PC-9 (cell line): ENCODE results near the gene MAP4K5. TPM values are rescaled to one million over a fixed set of nuclear protein-coding genes. Genes with fewer than 3 reads are reported as not detected.

Experiments
- Bru-seq: library from RNA; stranded (reverse); fragments of 400-500 nt; gene quantifications from one replicate; lab custom pipeline; 2021; lab: Mats Ljungman, UMichigan
- BruChase-seq, 2 experiments: library from RNA; stranded (reverse); fragments of 400-500 nt; gene quantifications; one replicate each; lab custom pipeline; 2021; lab: Mats Ljungman, UMichigan
- BruUV-seq: library from RNA; stranded (reverse); fragments of 400-500 nt; replicated peaks from 2 replicates; lab custom pipeline; 2021; lab: Mats Ljungman, UMichigan
- CTCF ChIA-PET: fragments of 300-600 bp; sonication (Branson Sonifier 250); formaldehyde crosslinking; loops from one replicate; lab custom pipeline; 2022; ENCODE audit warnings: antibody characterized with exemption; lab: Charles Lee
- POLR2A ChIA-PET: fragments of 300-600 bp; sonication (Branson Sonifier 250); formaldehyde crosslinking; loops from one replicate; lab custom pipeline; 2022; ENCODE audit warnings: antibody characterized with exemption; ENCODE audit not compliant: unreplicated experiment; lab: Charles Lee
- DNase-seq, 2 experiments: peaks; one replicate each; pipeline versions ENCODE4 v3.0.0 to v3.0.0-alpha.2; 2015 to 2022; ENCODE audit warnings: mixed read lengths in 1 of 2
- H2AFZ ChIP-seq: fragments of 200-600 bp; sonication (generic); 2 replicates; pipeline ENCODE4 v1.8.1; 2017; ENCODE audit warnings: antibody characterized with exemption
- H3F3A ChIP-seq: fragments of 200-600 bp; sonication (generic); 2 replicates; pipeline ENCODE4 v1.8.1; 2017; ENCODE audit warnings: antibody characterized with exemption, mild to moderate bottlenecking, low read depth; ENCODE audit not compliant: insufficient read depth
- H3K27ac ChIP-seq: fragments of 200-600 bp; sonication (generic); 2 replicates; pipeline ENCODE4 v1.6.1; 2016; ENCODE audit warnings: mixed run types
- H3K27me3 ChIP-seq: fragments of 200-600 bp; sonication (generic); 2 replicates; pipeline ENCODE4 v1.6.1; 2016; ENCODE audit warnings: low read depth, mixed run types; ENCODE audit not compliant: insufficient read depth
- H3K36me3 ChIP-seq: fragments of 200-600 bp; sonication (generic); 2 replicates; pipeline ENCODE4 v1.6.1; 2016; ENCODE audit warnings: low read depth, mixed run types
- H3K4me1 ChIP-seq: fragments of 200-600 bp; sonication (generic); replicated peaks from 2 replicates; pipeline ENCODE4 v1.6.1; 2016; ENCODE audit warnings: mixed run types; ENCODE audit not compliant: insufficient read depth
- H3K4me2 ChIP-seq: fragments of 200-600 bp; sonication (generic); 2 replicates; pipeline ENCODE4 v1.6.1; 2017; ENCODE audit warnings: mixed run types
- H3K4me3 ChIP-seq: fragments of 200-600 bp; sonication (generic); 2 replicates; pipeline ENCODE4 v1.6.1; 2016; ENCODE audit warnings: mixed run types
- H3K79me2 ChIP-seq: fragments of 200-600 bp; sonication (generic); 2 replicates; pipeline ENCODE4 v1.6.1; 2017; ENCODE audit warnings: low read depth, mixed run types
- H3K9me2 ChIP-seq: fragments of 200-600 bp; sonication (generic); 2 replicates; pipeline ENCODE4 v1.8.1; 2017; ENCODE audit warnings: mild to moderate bottlenecking; ENCODE audit not compliant: insufficient read depth
- H3K9me3 ChIP-seq: fragments of 200-600 bp; sonication (generic); 2 replicates; pipeline ENCODE4 v1.8.1; 2016; ENCODE audit warnings: low read depth; ENCODE audit not compliant: insufficient read depth
- H4K20me1 ChIP-seq: fragments of 200-600 bp; sonication (generic); 2 replicates; pipeline ENCODE4 v1.8.1; 2017; ENCODE audit not compliant: insufficient read depth
- CTCF ChIP-seq: fragments of 200-600 bp; sonication (generic); conservative IDR thresholded peaks from 2 replicates; pipeline ENCODE4 v1.6.1; 2017; ENCODE audit warnings: mixed run types, antibody characterized with exemption, mild to moderate bottlenecking, moderate library complexity
- EZH2 ChIP-seq: fragments of 200-600 bp; sonication (generic); IDR thresholded peaks from 2 replicates; pipeline ENCODE4 v1.8.0; 2017; ENCODE audit warnings: antibody characterized with exemption, low read depth
- intact Hi-C: fragments of 100-400 bp; cut with micrococcal nuclease; formaldehyde crosslinking; loops from one replicate; pipeline ENCODE4 v1.10.0; 2022; ENCODE audit not compliant: unreplicated experiment
- long read RNA-seq: library from polyadenylated mRNA; stranded (forward); transcript quantifications from one replicate; pipeline ENCODE4 v2.0.0, GENCODE V29; 2022
- total RNA-seq: library from RNA; stranded (reverse); gene quantifications from 2 replicates; pipeline ENCODE4 v1.2.3, GENCODE V29; 2021

Gene MAP4K5
- 51.8 and 66.6 TPM in 2 replicates for total RNA-seq
- percentile 91 among the genes with signal in this experiment for Bru-seq, nascent RNA
- BruChase-seq, experiment 1, labeled RNA remaining after a 2-hour chase = percentile 89 among the genes with signal in this experiment
- percentile 80 among the genes with signal in this experiment for BruChase-seq, experiment 2, labeled RNA remaining after a 6-hour chase
- long read RNA-seq, partial matches to known transcripts = 2 of 37 reads
- long read RNA-seq, other reads (novel, unspliced or antisense) = 35 of 37 reads

- peaks cover 47% of the 10 kb centered on the region for H3K4me1 ChIP-seq
- POLR2A ChIA-PET = interaction anchor here (0.7 to 0.8 kb wide), 2 partner anchors 27 to 1028 kb away, joined by 6 read pairs; partner anchors contain the start of gene ATL1
- no TSS peak for BruUV-seq
- peaks cover 45% of the 10 kb centered on the region for H3K79me2 ChIP-seq
- no peaks in the 10 kb centered on the region for H3K27me3 ChIP-seq
- peak within 1 kb of the TSS; percentile 92 for H3K4me3 ChIP-seq
- CTCF ChIA-PET = interaction anchor here (0.5 to 1.6 kb wide), 3 partner anchors 186 to 243 kb away, joined by 3 to 8 read pairs (median 4); no protein-coding TSS in a partner anchor
- peak within 1 kb of the TSS; percentile 64 for H3K27ac ChIP-seq
- peak within 1 kb of the TSS; percentile 95 for H2AFZ ChIP-seq
- TF ChIP-seq EZH2 (no peak), CTCF (peak; percentile 84)
- H4K20me1 ChIP-seq = no peaks in the 10 kb centered on the region
- intact Hi-C loops = loop anchor here (1.0 to 5.0 kb wide), 9 partner anchors 85 to 912 kb away; partner anchors contain the start of genes DMAC2L, L2HGDH, MGAT2 and RPL36AL
- H3K4me2 ChIP-seq = peak within 1 kb of the TSS; percentile 91
- peak; percentile 88 to 92 for DNase-seq
- H3K36me3 ChIP-seq = no peaks in the 10 kb centered on the region
- peaks cover 30% of the 10 kb centered on the region for H3F3A ChIP-seq
- no peaks in the 10 kb centered on the region for H3K9me2 ChIP-seq
- H3K9me3 ChIP-seq = no peaks in the 10 kb centered on the region
Measured at GRCh38 chr14:50532502-50533240, at the start of gene MAP4K5. TSS of gene MAP4K5 (minus strand) at chr14:50532569. CDS start at chr14:50532049, 520 bp downstream.

GRCh38 chr14:50578433-50578832 is 46.1 kb upstream of the MAP4K5 start:
- Histone ChIP-seq H3K9me3 (no peaks in the 10 kb centered on the region; the same call in 1 of the 2 replicates), H3K9me2 (no peaks in the 10 kb centered on the region; the same call in 1 of the 2 replicates), H3K79me2 (no peaks in the 10 kb centered on the region), H3K27me3 (no peaks in the 10 kb centered on the region), H3F3A (no peaks in the 10 kb centered on the region), H3K4me2 (no peak overlapping the region), H3K36me3 (no peaks in the 10 kb centered on the region), H4K20me1 (no peaks in the 10 kb centered on the region), H3K4me3 (no peak overlapping the region), H3K27ac (no peak overlapping the region), H2AFZ (no peak overlapping the region), H3K4me1 (no peaks in the 10 kb centered on the region; the same call in 1 of the 2 replicates)
- intact Hi-C loops = no loop called here
- CTCF ChIA-PET = no interaction called here
- BruUV-seq = no TSS peak
- TF ChIP-seq CTCF (no peak), EZH2 (no peak)
- POLR2A ChIA-PET = no interaction called here
- DNase-seq = no peak

- CTCF ChIA-PET = no interaction called here
- no peak overlapping the region for H2AFZ ChIP-seq
- no peaks in the 10 kb centered on the region for H3K36me3 ChIP-seq
- no peaks in the 10 kb centered on the region; the same call in 1 of the 2 replicates for H3K4me1 ChIP-seq
- H3K9me2 ChIP-seq = no peaks in the 10 kb centered on the region; the same call in 1 of the 2 replicates
- no peak overlapping the region for H3K4me3 ChIP-seq
- POLR2A ChIA-PET = no interaction called here
- no peak overlapping the region for H3K27ac ChIP-seq
- no TSS peak for BruUV-seq
- H3K27me3 ChIP-seq = no peaks in the 10 kb centered on the region
- no peak overlapping the region for H3K4me2 ChIP-seq
- H4K20me1 ChIP-seq = no peaks in the 10 kb centered on the region
- no peaks in the 10 kb centered on the region; the same call in 1 of the 2 replicates for H3K9me3 ChIP-seq
- intact Hi-C loops = no loop called here
- no peaks in the 10 kb centered on the region for H3K79me2 ChIP-seq
- H3F3A ChIP-seq = no peaks in the 10 kb centered on the region
- DNase-seq = no peak
- TF ChIP-seq CTCF = no peak
- no peak for TF ChIP-seq EZH2
Measured at GRCh38 chr14:50577982-50578381, 45.6 kb upstream of the MAP4K5 start.
